ENCODE measurements around the gene B3GALT6. TPM values are rescaled to one million over a fixed set of nuclear protein-coding genes. Genes with fewer than 3 reads are reported as not detected.

The B3GALT6 gene
- total and polyA plus RNA-seq, 2 experiments from 2014 or later, result 5.5 to 26.5 TPM

- TF ChIP-seq ZNF462 (CRISPR knock-in tag; IDR thresholded peaks at IDR 0.05), result no peak
- TF ChIP-seq STAT1 (IDR thresholded peaks at IDR 0.05; ENCODE audit: unreplicated experiment), result no peak
Measured at GRCh38 chr1:1253314-1253713, 21.3 kb downstream of the B3GALT6 start (continued).

GRCh38 chr1:1253972-1254666, 22.1 kb downstream of the B3GALT6 start:
- Histone ChIP-seq H4K20me1 (replicated peaks; ENCODE audit: insufficient read depth) (peaks cover 2% of the 10 kb centered on the region), H3K9me2 (ENCODE audit: insufficient read depth) (no peaks in the 10 kb centered on the region), H3K4me1 (ENCODE audit: insufficient read depth) (peaks cover 9% of the 10 kb centered on the region), H3K79me2 (replicated peaks; ENCODE audit: insufficient read depth) (peaks cover 2% of the 10 kb centered on the region; the same call in 1 of the 2 replicates), H3K4me2 (no peak overlapping the region), H3K4me3 (no peak overlapping the region), H3F3A (replicated peaks; ENCODE audit: low read depth) (peaks cover 13% of the 10 kb centered on the region; the same call in 1 of the 2 replicates), H3K27ac (ENCODE audit: low read depth) (no peak overlapping the region), H3K36me3 (ENCODE audit: insufficient read depth) (peaks cover 6% of the 10 kb centered on the region; the same call in 1 of the 2 replicates), H2AFZ (no peak overlapping the region), H3K27me3 (ENCODE audit: insufficient read depth) (no peaks in the 10 kb centered on the region)
- no peak for ATAC-seq
- Mint-ChIP-seq H3K9me3 (no peaks in the 10 kb centered on the region), H3K4me1 (peaks cover 21% of the 10 kb centered on the region), H3K36me3 (ENCODE audit: low read depth) (peaks cover 49% of the 10 kb centered on the region), H3K4me3 (no peak overlapping the region), H3K27me3 (ENCODE audit: insufficient read depth, low read depth, poor library complexity) (peaks cover 8% of the 10 kb centered on the region), H3K27ac (no peak overlapping the region)
- no peak for DNase-seq (ENCODE audit: low spot score)
- TF ChIP-seq NANOG (IDR thresholded peaks at IDR 0.05; ENCODE audit: borderline replicate concordance), result no peak
- TF ChIP-seq POLR2AphosphoS5 (IDR thresholded peaks at IDR 0.05; ENCODE audit: low read depth), result no peak
- TF ChIP-seq STAT1 (IDR thresholded peaks at IDR 0.05; ENCODE audit: unreplicated experiment), result no peak
- TF ChIP-seq REST (IDR thresholded peaks at IDR 0.05; ENCODE audit: unreplicated experiment), result no peak
- TF ChIP-seq ZNF331 (CRISPR knock-in tag; IDR thresholded peaks at IDR 0.05; ENCODE audit: low read depth), result no peak
- TF ChIP-seq EZH2phosphoT487 (IDR thresholded peaks at IDR 0.05; ENCODE audit: unreplicated experiment), result no peak
- TF ChIP-seq ETS1 (IDR thresholded peaks at IDR 0.05), result no peak

Data from GM23338 (cell line).